HG02588 (cell line): ENCODE measurements around the gene TNF.

Experiments used
- ATAC-seq: cut with Tn5 transposase; IDR thresholded peaks from one replicate; pipeline ENCODE4 v1.9.1; 2021; ENCODE audit warnings: mild to moderate bottlenecking, moderate library complexity; ENCODE audit not compliant: unreplicated experiment

The TNF gene

DNA sequence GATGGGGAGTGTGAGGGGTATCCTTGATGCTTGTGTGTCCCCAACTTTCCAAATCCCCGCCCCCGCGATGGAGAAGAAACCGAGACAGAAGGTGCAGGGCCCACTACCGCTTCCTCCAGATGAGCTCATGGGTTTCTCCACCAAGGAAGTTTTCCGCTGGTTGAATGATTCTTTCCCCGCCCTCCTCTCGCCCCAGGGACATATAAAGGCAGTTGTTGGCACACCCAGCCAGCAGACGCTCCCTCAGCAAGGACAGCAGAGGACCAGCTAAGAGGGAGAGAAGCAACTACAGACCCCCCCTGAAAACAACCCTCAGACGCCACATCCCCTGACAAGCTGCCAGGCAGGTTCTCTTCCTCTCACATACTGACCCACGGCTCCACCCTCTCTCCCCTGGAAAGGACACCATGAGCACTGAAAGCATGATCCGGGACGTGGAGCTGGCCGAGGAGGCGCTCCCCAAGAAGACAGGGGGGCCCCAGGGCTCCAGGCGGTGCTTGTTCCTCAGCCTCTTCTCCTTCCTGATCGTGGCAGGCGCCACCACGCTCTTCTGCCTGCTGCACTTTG is at the start of gene TNF:
TNF (plus strand) TSS at position 231 of the 567 bp plus-strand sequence; CDS start at position 408, 177 bp downstream.
- ATAC-seq = no peak

DNA sequence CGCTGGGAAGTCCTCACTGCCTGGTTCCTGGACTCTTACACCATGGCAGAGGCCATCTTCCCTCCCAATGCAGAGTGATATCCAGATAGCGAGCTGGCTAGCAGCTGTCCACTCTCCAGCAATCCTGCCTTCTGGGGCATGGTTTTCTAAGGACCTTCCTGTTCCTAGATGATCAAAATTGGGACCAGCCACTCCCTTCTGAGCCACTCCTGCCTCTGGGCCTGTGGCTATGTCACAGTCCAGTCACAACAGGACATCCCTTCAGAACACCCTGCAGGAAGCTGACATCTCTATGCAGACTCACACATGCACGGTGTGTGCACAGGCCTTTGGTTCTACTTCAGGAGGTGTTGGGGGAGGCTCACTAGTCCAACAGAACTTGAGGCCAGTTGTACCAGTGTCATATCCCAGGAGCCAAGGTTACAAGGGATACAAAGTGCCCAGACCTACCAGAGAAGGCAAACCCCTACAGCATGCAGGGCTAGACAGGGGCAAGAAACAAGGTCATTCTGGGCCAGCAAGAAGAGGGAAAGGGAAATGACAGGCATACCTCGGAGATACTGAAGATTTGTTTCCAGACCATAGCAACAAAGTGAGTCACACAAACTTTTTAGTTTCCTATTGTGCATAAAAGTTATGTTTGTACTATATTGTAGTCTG is 49.3 kb upstream of the TNF start:
- ATAC-seq = no peak

DNA sequence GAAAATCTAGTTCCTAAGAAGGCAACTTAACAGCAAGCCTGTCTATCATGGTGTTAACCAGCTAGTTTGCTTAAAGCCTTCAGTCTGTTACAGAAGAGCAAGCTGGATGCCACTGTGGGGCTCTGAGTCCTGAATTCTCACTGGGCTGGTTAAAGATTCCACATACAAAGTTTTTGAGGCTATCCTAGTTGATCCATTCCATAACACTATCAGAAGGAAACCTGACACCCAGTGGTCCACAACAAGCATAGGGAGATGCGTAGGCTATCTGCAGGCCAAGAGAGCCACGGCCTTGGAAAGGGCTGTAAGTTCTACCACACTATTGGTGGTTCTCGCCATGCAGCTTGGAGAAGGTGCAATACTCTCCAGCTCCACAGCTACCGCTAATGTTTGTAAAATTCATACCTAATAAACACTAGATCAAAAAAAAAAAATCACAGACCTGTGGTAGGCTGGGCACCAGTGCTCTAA is 47.0 kb upstream of the TNF start:
- no peak for ATAC-seq

DNA sequence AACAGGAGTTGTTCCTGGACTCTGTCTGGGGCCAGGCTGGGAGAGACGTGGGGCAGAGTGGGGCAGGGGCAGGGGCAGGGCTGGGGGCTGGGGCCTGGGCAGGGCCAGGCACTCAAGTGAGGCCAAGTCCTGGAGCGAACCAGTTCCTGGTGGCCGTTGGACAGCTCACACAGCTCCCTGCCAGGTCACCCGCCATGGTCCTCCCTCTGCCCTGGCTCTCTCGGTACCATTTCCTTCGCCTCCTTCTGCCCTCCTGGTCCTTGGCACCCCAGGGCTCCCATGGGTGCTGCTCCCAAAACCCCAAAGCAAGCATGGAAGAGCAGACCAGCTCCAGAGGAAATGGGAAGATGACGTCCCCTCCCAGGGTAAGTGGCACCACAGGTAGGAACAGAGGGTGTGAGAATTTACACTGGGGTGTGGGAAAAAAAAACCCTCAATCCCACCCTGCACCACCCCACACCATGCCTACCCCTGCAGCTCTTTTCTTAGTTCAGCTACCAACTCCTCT is 46.5 kb upstream of the TNF start, which contains the start of gene MCCD1:
MCCD1 (plus strand) TSS at position 142 of the 508 bp plus-strand sequence; CDS start at position 195, 53 bp downstream.
- no peak for ATAC-seq

DNA sequence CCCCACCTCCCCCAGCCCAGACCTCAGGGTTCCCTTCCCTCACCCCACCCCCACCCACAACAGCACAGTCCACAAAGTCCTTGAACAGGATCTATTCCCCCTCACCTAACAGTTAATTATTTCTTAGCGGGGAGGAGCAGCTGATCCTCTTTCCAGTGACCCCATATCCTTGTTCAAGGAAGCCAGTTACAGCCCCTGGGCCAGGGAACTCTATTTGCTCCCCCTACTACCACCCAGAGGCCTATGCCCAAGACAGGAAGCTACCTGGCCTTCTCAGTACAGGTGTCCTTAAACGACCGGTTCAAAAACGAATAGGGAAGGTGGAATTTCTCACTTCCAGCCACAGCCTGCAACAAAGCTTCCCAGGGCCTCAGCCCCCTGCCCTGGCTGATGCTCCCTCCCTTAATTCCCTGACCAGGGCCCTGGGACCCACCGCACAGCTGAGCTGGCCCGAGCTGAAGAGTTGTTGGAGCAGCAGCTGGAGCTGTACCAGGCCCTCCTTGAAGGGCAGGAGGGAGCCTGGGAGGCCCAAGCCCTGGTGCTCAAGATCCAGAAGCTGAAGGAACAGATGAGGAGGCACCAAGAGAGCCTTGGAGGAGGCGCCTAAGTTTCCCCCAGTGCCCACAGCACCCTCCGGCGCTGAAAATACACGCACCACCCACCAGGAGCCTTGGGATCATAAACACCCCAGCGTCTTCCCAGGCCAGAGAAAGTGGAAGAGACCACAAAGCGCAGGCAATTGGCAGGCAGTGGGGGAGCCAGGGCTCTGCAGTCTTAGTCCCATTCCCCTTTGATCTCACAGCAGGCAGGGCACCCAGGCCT is 45.8 kb upstream of the TNF start:
- no peak for ATAC-seq

DNA sequence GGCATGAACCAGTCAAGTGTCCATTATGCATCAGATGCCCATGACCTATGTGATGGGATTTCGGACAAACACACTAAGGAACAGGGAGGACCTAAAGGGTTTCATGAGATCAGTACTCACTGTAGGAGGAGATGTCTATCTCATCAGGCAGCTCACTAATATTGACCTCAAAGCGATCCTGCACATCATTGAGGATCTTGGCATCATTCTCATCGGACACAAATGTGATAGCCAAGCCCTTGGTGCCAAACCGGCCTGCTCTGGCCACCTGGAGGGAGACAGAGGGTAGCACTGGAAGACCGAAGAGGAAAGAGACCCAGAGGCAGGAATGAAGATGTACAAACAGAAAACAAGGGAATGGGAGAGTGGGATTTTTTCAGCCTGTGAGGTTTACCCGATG is 44.7 kb upstream of the TNF start:
- no peak for ATAC-seq

DNA sequence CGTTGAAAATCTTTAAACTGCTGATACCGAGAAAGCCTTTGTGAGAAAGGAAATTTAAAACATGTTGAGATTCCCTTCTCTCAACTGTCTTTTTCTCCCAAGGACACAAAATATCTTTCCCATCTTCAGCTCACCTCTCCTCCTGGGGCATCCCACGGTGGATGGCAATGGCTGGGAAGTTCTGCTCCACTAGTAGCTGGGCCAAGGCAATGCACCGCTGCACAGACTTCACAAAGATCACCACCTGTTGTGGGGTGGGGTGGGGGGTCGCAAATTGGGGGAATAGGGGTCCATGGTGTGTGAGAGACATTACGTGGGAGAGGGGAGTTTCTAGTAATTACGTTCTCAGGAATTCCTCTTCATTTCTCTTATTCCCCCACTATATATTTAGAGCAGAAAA is 44.2 kb upstream of the TNF start:
- ATAC-seq = no peak

DNA sequence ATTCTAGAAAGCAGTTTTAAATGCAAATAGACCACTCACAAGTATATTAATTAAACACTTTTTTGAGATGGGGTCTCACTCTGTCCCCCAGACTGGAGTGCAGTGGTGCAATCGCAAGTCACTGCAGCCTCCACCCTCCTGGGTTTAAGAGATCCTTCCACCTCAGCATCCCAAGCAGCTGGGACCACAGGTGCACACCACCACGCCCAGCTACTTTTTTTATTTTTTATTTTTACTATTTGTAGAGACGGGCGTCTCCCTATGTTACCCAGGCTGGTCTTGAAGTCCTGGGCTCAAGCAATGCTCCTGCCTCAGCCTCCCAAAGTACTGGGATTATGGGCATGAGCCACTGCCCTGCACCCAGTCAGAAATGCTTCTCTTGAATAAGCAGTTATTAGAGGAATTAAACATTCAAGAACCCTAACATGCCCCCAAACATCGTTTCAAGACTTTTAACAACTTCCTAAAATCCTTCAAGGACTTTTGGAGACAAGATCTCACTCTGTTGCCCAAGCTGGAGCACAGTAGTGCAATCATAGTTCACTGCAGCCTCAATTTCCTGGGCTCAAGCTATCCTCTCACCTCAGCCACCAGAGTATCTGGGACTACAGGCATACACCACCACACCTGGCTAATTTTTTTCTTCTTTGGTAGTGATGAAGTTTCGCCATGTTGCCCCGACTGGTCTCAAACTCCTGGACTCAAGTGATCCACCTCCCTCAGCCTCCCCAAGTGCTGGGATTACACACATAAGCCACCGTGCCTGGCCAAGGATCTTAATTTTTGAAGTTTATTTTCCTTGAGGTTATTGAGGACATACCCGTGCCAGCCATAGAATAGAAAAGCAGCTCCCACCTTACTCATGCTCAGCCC is 43.4 kb upstream of the TNF start:
- ATAC-seq = no peak

DNA sequence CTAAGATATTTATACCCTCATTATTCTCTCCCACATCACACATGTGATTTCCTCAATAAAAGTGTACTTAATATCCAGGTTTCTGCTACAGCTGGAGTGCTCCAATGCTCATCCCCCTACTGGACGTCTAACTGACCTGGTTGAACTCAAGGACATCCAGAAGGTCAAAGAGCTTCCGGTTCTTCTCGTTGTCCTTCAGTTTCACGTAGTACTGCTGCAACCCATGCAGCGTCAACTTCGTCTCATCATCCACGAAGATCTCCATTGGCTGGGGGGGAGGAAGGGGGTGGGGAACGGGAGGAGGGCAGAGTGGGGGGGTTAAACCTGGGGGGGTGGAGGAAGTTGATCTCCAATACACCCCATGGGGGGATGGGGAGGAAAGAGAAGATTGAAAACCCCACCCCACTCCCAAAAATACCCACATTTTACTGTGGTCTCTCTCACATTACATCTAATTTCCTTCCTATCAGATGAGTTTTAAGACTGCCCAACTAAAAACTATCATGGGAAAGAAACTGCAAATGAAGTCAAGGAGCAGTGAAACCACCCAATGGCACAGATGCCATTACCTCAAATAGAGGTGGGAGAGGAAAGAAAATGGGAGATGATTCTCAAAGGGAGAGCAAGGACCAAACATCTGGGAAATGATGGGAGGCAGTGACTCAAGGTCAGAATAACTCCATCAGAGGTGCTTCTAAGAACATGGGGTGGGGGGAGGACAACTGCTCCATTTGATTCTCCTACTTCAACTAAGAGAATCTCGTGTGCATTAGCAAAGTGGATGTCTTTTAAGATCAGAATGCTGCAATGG is 42.5 kb upstream of the TNF start:
- ATAC-seq = no peak

DNA sequence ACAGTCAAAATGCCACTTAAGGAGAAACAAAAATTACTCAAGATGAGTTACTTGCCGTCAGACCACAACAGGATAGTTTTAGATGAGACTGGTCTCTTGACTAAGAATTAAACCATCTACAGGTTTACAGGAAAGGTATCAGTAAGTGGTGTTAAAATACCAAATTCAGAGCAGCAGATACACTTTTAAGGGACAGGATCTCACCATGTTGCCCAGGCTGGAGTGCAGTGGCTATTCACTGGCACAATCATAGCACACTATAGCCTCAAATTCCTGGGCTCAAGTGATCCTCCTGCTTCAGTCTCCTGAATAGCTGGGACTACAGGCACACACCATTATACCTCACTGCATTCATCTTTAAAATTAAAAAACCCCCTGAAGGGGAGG is 41.9 kb upstream of the TNF start:
- ATAC-seq = no peak

DNA sequence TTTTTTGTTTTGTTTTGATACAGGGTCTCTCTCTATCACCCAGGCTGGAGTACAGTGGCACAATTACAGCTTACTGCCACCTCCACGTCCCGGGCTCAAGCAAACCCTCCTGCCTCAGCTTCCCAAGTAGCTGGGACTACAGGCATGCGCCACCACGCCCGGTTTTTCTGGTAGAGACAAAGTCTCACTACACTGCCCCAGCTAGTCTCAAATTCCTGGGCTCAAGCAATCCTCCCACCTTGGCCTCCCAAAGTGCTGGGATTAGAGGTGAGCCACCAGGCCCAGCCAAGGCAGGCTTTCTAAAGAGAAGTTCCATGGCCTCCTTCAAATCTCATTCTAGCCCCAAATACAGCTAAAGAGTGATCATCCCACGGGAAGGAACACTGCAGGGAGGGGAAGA is 41.4 kb upstream of the TNF start:
- ATAC-seq = no peak

DNA sequence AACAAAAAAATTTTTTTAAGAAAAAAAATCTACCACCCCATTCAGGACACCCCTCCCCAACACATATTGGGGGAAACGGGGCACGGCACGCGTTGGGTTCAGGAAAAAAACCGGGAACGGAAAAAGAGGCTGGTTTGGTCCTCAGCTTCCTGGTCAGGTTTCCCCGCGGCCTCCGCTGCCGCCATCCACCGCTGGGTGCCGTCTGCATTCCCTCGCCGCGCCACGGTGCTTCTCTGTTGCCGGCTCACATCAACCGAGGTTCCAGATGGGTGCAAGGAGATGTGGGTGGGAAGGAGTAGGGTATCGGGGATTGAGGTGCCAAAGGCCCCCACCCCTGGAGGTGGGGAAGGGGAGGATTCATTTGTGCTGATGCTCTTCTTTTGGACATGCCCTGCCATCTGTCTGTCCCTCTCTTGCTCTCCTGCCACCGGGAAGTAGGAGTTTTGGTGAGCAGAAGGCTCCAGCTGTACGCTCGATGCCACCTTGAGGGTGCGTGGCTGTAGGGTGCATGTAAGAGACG is 40.8 kb upstream of the TNF start:
- no peak for ATAC-seq

DNA sequence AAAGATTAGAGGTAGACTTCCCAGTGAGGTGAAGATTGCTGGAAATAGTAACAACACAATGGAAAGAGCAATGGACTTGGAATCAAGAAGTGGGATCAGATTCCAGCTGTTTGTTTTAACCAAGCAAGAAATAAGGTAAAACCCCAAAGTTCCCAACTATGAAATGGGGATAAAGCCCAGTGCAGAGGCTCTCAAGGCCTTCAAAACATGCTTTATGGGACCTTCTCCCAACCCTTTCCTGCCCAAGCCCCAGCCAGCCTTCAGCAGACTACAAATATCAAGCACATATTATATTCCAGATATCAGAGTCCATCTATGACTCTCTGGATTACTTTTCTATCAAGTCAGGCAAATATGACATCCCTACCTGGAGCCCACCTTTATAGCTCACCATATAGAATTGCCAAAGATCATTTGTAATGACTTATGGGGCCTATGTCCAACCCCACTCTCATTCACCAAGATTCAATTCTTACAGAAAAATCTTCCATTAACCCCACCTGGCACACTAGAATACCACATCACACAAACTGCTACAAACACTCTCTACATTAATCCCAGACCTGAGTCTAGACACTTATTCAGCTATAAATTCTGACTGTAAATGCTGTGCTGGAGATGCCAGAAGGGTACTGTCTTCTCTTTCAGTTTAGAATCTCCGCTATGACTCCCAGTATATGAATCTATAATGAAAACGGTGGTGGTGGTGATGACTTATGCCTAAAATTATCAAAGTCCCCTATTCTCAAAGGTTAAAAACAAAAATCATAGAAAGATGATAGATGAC is 39.6 kb upstream of the TNF start:
- no peak for ATAC-seq

DNA sequence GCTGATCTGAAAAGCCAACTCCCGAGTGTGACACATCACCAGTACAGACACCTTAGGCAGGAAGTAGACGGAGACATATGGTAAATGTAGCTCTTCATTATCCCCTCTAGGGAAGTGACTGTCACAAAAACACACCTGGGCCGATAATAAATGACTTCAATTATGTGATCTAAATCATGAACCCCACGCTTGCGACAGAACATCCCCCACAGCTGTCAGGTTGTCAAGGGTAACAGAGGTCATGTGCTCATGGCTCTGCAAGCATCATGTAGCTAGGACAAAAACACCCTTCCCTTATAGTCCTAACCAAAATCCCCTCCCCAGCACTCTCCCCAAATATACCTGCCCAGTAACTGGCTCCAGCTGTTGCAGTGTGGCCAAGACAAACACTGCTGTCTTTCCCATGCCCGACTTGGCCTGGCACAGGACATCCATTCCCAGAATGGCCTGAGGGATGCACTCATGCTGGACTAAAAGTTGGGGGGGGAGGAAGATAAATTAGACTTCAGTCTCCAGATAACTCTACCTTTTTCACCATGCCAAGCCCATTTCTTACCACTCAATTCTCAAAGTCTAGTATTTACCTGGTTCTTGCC is 36.5 kb upstream of the TNF start:
- ATAC-seq = no peak

DNA sequence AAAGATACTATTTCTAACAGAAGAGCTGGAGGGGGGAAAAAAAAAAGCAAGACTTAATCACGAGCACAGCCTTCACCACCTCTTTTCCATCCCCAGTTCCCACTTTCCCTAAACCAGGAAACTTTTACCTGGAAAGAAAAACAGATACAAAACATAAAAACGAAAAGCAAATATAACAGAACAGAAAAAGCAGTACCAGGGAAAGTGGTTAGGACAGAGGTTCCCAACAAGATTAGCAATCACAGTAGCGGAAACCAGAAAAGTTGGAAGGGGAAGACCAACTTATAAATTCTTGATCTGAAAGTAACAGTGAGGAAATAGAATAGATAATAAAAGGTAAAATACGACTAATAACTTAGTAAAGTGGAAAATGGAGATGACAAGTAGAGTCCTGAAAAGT is 34.7 kb upstream of the TNF start:
- no peak for ATAC-seq

DNA sequence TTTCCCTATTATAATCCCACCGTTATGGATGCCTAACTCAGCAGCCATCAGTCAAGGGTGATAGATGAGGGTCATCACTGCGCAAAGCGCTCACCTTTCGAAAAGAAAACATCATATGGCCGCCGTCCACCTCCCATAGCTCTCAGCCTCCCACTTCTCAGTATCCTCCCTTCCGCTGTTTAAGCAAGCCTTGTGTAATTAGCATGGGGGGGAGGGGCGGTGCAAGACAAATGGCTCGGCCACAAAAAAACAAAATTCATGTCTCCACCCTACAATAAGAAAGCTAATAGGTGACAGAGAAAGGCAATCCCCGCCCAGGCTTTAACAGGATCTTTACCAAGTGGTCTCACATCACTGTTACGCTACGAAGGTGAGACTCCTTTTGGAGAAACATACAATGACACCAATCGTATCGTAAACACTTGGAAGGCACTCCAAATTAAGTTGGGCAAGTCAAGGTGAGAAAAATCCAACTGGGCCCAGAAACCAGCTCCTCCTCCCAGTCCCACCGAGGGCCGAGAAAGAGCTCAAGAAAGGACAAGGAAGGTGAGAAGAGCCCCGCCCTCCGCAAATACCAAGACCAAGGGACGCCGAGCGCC is 34.2 kb upstream of the TNF start:
- no peak for ATAC-seq

DNA sequence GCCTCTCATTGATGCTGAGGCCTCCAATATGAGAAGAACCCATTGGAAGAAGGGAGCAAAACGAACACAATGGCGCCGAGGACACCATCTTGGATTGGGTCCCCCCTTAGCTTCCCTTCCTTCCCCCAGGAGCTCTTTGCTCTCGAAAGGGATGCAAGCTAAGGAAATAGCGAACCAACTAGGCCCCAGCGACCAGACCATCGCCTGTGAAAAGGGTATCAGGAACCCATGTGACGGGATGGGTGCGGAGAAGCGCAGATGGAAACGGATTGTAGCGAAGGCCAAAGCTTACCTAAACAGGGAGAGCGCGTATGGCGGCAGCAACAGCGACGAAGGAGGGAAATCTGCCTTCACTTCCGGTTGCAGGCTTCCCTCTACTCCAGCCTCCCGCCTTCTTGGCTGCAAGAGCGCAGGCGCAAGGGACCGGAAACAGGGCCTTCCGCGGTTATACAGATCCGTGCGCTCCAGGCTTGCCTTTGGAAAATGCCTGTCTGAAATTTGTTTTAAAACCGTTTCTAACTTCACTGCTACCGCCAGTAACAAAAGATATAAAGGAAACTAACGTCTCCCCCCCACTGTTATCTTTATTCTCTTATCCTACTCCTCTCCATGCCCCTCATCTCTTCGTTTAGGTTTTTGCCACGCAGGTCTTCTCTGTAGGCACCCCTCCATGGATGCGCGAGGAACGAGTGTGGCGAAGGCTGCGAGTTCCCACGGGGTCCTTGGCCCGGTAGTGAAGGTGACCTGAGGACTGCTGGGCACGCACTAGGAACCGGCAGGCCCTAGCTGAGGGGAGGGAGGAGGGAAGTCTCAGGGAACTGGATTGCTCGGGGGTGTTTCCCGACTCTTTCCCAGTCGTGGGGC is 33.5 kb upstream of the TNF start, which contains the start of gene DDX39B:
DDX39B (minus strand) TSS at position 346 of the 864 bp plus-strand sequence. CDS start 1,471 bp downstream, outside the sequence.
- ATAC-seq = peak; percentile 65
